Kidney (tissue), 14 donors: ENCODE measurements around the gene HNRNPM. TPM values are rescaled to one million over a fixed set of nuclear protein-coding genes. Genes with fewer than 3 reads are reported as not detected.

Experiments used
- DNase-seq, 5 donors: peaks; one replicate each; pipeline ENCODE4 v3.0.0-alpha.2; 2013 to 2020
- FAIRE-seq: peaks from 2 replicates; lab custom pipeline; 2012; peaks lifted over from hg19 to GRCh38; lab: Jason Lieb, UNC
- H3K27ac ChIP-seq, 2 donors: one replicate each; pipeline ENCODE4 v1.7.0; 2013; ENCODE audit warnings: low read depth in 2 of 2, low read length in 2 of 2, inconsistent platforms in 1 of 2
- H3K27me3 ChIP-seq: one replicate; pipeline ENCODE4 v1.7.1; 2013; ENCODE audit warnings: low read length, inconsistent platforms; ENCODE audit not compliant: control insufficient read depth, insufficient read depth
- H3K36me3 ChIP-seq, 3 donors: one replicate each; pipeline versions ENCODE4 v1.7.0 to v1.7.1; 2013; ENCODE audit warnings: low read length in 3 of 3, control low read depth in 1 of 3, inconsistent platforms in 1 of 3; ENCODE audit not compliant: insufficient read depth in 3 of 3, control insufficient read depth in 2 of 3
- H3K4me1 ChIP-seq, 3 donors: one replicate each; pipeline versions ENCODE4 v1.7.0 to v1.7.1; 2013; ENCODE audit warnings: low read length in 3 of 3, inconsistent platforms in 1 of 3, low read depth in 1 of 3; ENCODE audit not compliant: control insufficient read depth in 2 of 3, insufficient read depth in 2 of 3
- H3K4me3 ChIP-seq, 3 donors: one replicate each; pipeline versions ENCODE4 v1.7.0 to v1.8.1; 2013; ENCODE audit warnings: low read length in 3 of 3, control low read depth in 1 of 3, inconsistent platforms in 1 of 3
- H3K9ac ChIP-seq, 3 donors: one replicate each; pipeline versions ENCODE4 v1.7.0 to v1.7.1; 2013; ENCODE audit warnings: low read length in 3 of 3, control low read depth in 1 of 3, inconsistent platforms in 1 of 3
- H3K9me3 ChIP-seq, 3 donors: one replicate each; pipeline versions ENCODE4 v1.7.0 to v1.7.1; 2013; ENCODE audit warnings: low read length in 3 of 3, control low read depth in 1 of 3, inconsistent platforms in 1 of 3; ENCODE audit not compliant: control insufficient read depth in 2 of 3, insufficient read depth in 1 of 3
- CTCF ChIP-seq: IDR thresholded peaks from 3 replicates; pipeline ENCODE4 v1.5.1; 2012; ENCODE audit warnings: mild to moderate bottlenecking, moderate library complexity, borderline replicate concordance; ENCODE audit not compliant: insufficient read depth; ENCODE audit errors: extremely low read depth
- intact Hi-C: fragments of 100-400 bp; cut with DNase I; formaldehyde crosslinking; loops from one replicate; pipeline ENCODE4 v1.11.1; 2022
- polyA plus RNA-seq: library from polyadenylated mRNA; stranded (reverse); fragments of 350-450 nt; fragmentation: Illumina TruSeq; extraction: RNeasy Lipid Tissue Mini Kit (QIAGEN cat#74804); gene quantifications from one replicate; pipeline ENCODE4 v1.2.3, GENCODE V29; 2014; ENCODE audit warnings: low read depth, low replicate concordance; ENCODE audit not compliant: insufficient read depth
- total RNA-seq: library from RNA; stranded (reverse); fragmentation: NEBNext Ultra II Directional; extraction: Animal tissue kit (Norgen Biotek cat#: 25700); gene quantifications from one replicate; pipeline ENCODE4 v1.2.1, GENCODE V29; 2021
- donor health status: control.
- donor health status: control.
- donor health status: control.
- donor health status: control.
- donor health status: control.
- donor health status: DM: yes; HTN: yes; CAD: no.
- donor health status: Normal renal cell carcinoma (clear cell type).

Gene HNRNPM
- total and polyA plus RNA-seq, 2 donors from 2014 or later = 103 to 164 TPM

GRCh38 chr19:8505680-8506401, 61.1 kb downstream of the HNRNPM start:
- Histone ChIP-seq H3K4me1 (peaks cover 0 to 3% (median 3%) of the 10 kb centered on the region in 3 donors), H3K9ac (peak overlapping the region in 1 of 3 donors; percentile 51), H3K36me3 (no peaks in the 10 kb centered on the region), H3K9me3 (no peaks in the 10 kb centered on the region), H3K27me3 (no peaks in the 10 kb centered on the region), H3K4me3 (peak overlapping the region; percentile 3 to 63 (median 11)), H3K27ac (no peak overlapping the region)
- TF ChIP-seq CTCF = peak; percentile 62
- FAIRE-seq (no peak), DNase-seq (peak; percentile 88 to 94 (median 91))
- intact Hi-C loops = loop anchor here (10.0 kb wide), 1 partner anchor 91 kb away; the partner anchor contains the start of gene MARCHF2

GRCh38 chr19:8506402-8506957, 61.7 kb downstream of the HNRNPM start:
- H3K27me3 ChIP-seq = no peaks in the 10 kb centered on the region
- H3K4me1 ChIP-seq = peaks cover 0 to 3% (median 3%) of the 10 kb centered on the region in 3 donors
- no peaks in the 10 kb centered on the region for H3K9me3 ChIP-seq
- no peak for TF ChIP-seq CTCF
- no peak for FAIRE-seq
- peak in 2 of 5 donors; percentile 23 to 52 for DNase-seq
- H3K36me3 ChIP-seq = no peaks in the 10 kb centered on the region
- H3K27ac ChIP-seq = no peak overlapping the region
- peak overlapping the region in 1 of 3 donors; percentile 63 for H3K4me3 ChIP-seq
- intact Hi-C loops = loop anchor here (10.0 kb wide), 1 partner anchor 92 kb away; the partner anchor contains the start of gene MARCHF2
- H3K9ac ChIP-seq = peak overlapping the region in 1 of 3 donors; percentile 51

GRCh38 chr19:8510589-8511115, 65.9 kb downstream of the HNRNPM start:
- no peak for DNase-seq
- intact Hi-C loops = no loop called here
- peaks cover 0 to 14% (median 7%) of the 10 kb centered on the region in 3 donors for H3K4me1 ChIP-seq

More at GRCh38 chr19:8510589-8511115, 65.9 kb downstream of the HNRNPM start:
- no peak overlapping the region for H3K9ac ChIP-seq
- TF ChIP-seq CTCF = no peak
- no peak for FAIRE-seq
- H3K4me3 ChIP-seq = no peak overlapping the region
- no peak overlapping the region for H3K27ac ChIP-seq
- H3K9me3 ChIP-seq = no peaks in the 10 kb centered on the region
- no peaks in the 10 kb centered on the region for H3K27me3 ChIP-seq
- H3K36me3 ChIP-seq = no peaks in the 10 kb centered on the region
